HL-60/S4 (cell line): ENCODE results near the gene MYLK3.
"Not testable (repeated sequence)": the region's sequence is repeated elsewhere in the genome, so short reads cannot be mapped to it uniquely, and the experiment has no call there.

Source experiments
- in situ Hi-C: fragments of 300-500 bp; cut with MboI; formaldehyde crosslinking; loops from 2 replicates; pipeline ENCODE4 v1.14.3; 2022; ENCODE audit warnings: low sequenced_read_pairs

The MYLK3 gene

GRCh38 chr16:46747777-46748651 is at the start of gene MYLK3:
Gene MYLK3, minus strand, starts transcription at chr16:46748344. Its CDS starts 151 bp downstream, at chr16:46748193.
- in situ Hi-C loops: no loop called here

GRCh38 chr16:46797501-46797900 is 49.4 kb upstream of the MYLK3 start:
- in situ Hi-C loops: no loop called here

- in situ Hi-C loops: no loop called here
Measured at GRCh38 chr16:46796764-46797269, 48.7 kb upstream of the MYLK3 start.

GRCh38 chr16:46793841-46794240 is 45.7 kb upstream of the MYLK3 start:
- in situ Hi-C loops: no loop called here

- in situ Hi-C loops: no loop called here
Measured at GRCh38 chr16:46790599-46791270, 42.6 kb upstream of the MYLK3 start.

- in situ Hi-C loops: no loop called here
Measured at GRCh38 chr16:46789499-46790414, 41.6 kb upstream of the MYLK3 start.

- in situ Hi-C loops: no loop called here
Measured at GRCh38 chr16:46788891-46789474, 40.8 kb upstream of the MYLK3 start.

GRCh38 chr16:46787909-46788308 is 39.8 kb upstream of the MYLK3 start:
- in situ Hi-C loops: no loop called here

GRCh38 chr16:46785076-46785845 is 37.1 kb upstream of the MYLK3 start:
- in situ Hi-C loops: no loop called here

- in situ Hi-C loops: not testable (repeated sequence)
Measured at GRCh38 chr16:46784569-46784968, 36.4 kb upstream of the MYLK3 start.

GRCh38 chr16:46783800-46784199 is 35.7 kb upstream of the MYLK3 start:
- in situ Hi-C loops: no loop called here

GRCh38 chr16:46782320-46782719 is 34.2 kb upstream of the MYLK3 start:
- in situ Hi-C loops: no loop called here

- in situ Hi-C loops: no loop called here
Measured at GRCh38 chr16:46777804-46778203, 29.7 kb upstream of the MYLK3 start.

- in situ Hi-C loops: no loop called here
Measured at GRCh38 chr16:46775214-46775613, 27.1 kb upstream of the MYLK3 start.

GRCh38 chr16:46774743-46775177 is 26.6 kb upstream of the MYLK3 start:
- in situ Hi-C loops: no loop called here

- in situ Hi-C loops: no loop called here
Measured at GRCh38 chr16:46772463-46772862, 24.3 kb upstream of the MYLK3 start.

- in situ Hi-C loops: no loop called here
Measured at GRCh38 chr16:46768809-46769208, 20.7 kb upstream of the MYLK3 start.

- in situ Hi-C loops: no loop called here
Measured at GRCh38 chr16:46765050-46765449, 16.9 kb upstream of the MYLK3 start.

- in situ Hi-C loops: no loop called here
Measured at GRCh38 chr16:46763147-46763546, 15.0 kb upstream of the MYLK3 start.

GRCh38 chr16:46762583-46762982 is 14.4 kb upstream of the MYLK3 start:
- in situ Hi-C loops: no loop called here
